Endodermal cell (in vitro differentiated cells): ENCODE measurements around the gene TRPM3. TPM values are rescaled to one million over a fixed set of nuclear protein-coding genes. Genes with fewer than 3 reads are reported as not detected.

Experiments used
- DNase-seq: peaks from one replicate; pipeline ENCODE4 v3.0.0-alpha.2; 2017
- H3K27ac ChIP-seq: 2 replicates; pipeline ENCODE4 v1.5.1; 2013; ENCODE audit warnings: mild to moderate bottlenecking, low read depth, low read length, moderate library complexity
- H3K27me3 ChIP-seq: 2 replicates; pipeline ENCODE4 v1.6.1; 2013; ENCODE audit warnings: mild to moderate bottlenecking, low read length, moderate library complexity; ENCODE audit not compliant: insufficient read depth, control insufficient read depth, poor library complexity, severe bottlenecking
- H3K36me3 ChIP-seq: 2 replicates; pipeline ENCODE4 v1.7.0; 2013; ENCODE audit warnings: mild to moderate bottlenecking, low read length, moderate library complexity; ENCODE audit not compliant: control insufficient read depth, insufficient read depth
- H3K4me1 ChIP-seq: one replicate; pipeline ENCODE4 v1.7.0; 2013; ENCODE audit warnings: low read length; ENCODE audit not compliant: control insufficient read depth, insufficient read depth
- H3K4me3 ChIP-seq: 2 replicates; pipeline ENCODE4 v1.5.1; 2013; ENCODE audit warnings: mild to moderate bottlenecking, low read length, moderate library complexity
- H3K9ac ChIP-seq: 2 replicates; pipeline ENCODE4 v1.6.1; 2013; ENCODE audit warnings: mild to moderate bottlenecking, low read length, moderate library complexity; ENCODE audit not compliant: poor library complexity, severe bottlenecking; ENCODE audit errors: extremely low read depth
- H3K9me3 ChIP-seq: 2 replicates; pipeline ENCODE4 v1.6.1; 2013; ENCODE audit warnings: mild to moderate bottlenecking, low read length, moderate library complexity; ENCODE audit not compliant: control insufficient read depth
- H3K27ac Mint-ChIP-seq: 2 replicates; pipeline ENCODE4 v1.8.0; 2020; ENCODE audit warnings: mixed read lengths
- H3K27me3 Mint-ChIP-seq: 2 replicates; pipeline ENCODE4 v1.8.0; 2021; ENCODE audit warnings: mild to moderate bottlenecking, mixed read lengths; ENCODE audit not compliant: insufficient read depth
- H3K36me3 Mint-ChIP-seq: 2 replicates; pipeline ENCODE4 v1.8.0; 2020; ENCODE audit warnings: low read depth, mixed read lengths
- H3K4me1 Mint-ChIP-seq: 2 replicates; pipeline ENCODE4 v1.8.0; 2020; ENCODE audit warnings: mixed read lengths
- H3K4me3 Mint-ChIP-seq: 2 replicates; pipeline ENCODE4 v1.8.0; 2020; ENCODE audit warnings: mild to moderate bottlenecking, moderate library complexity, mixed read lengths
- H3K9me3 Mint-ChIP-seq: 2 replicates; pipeline ENCODE4 v1.8.0; 2020; ENCODE audit warnings: mild to moderate bottlenecking, mixed read lengths
- CTCF ChIP-seq: fragments of 200-600 bp; sonication (generic); conservative IDR thresholded peaks from 2 replicates; pipeline ENCODE4 v1.5.0; 2021; ENCODE audit warnings: antibody characterized with exemption, mild to moderate bottlenecking
- WGBS, 2 experiments: methylation state at CpG; one replicate each; pipeline versions ENCODE4 v1.1.5 to v1.1.7; 2013; ENCODE audit warnings: missing lambda C conversion rate in 2 of 2, mixed read lengths in 1 of 2; ENCODE audit not compliant: insufficient coverage in 1 of 2, insufficient read length in 1 of 2; 5-methylcytosine and 5-hydroxymethylcytosine counted together
- total RNA-seq, 2 donors: library from RNA; stranded (reverse); fragmentation: NEBNext Ultra II Directional in 1 of 2; extraction: Animal tissue kit (Norgen Biotek cat#: 25700) in 1 of 2; gene quantifications; 2 replicates in 1 of 2; 3 replicates in 1 of 2; pipeline ENCODE4 v1.2.1, GENCODE V29; 2021

The TRPM3 gene
- total RNA-seq, 2 donors from 2014 or later = 1.8 to 2.5 TPM

GRCh38 chr9:70901746-70902145 lies 219.7 kb downstream of the TRPM3 start:
- Histone ChIP-seq H3K9ac (no peak overlapping the region), H3K27ac (no peak overlapping the region), H3K9me3 (no peaks in the 10 kb centered on the region), H3K4me1 (no peaks in the 10 kb centered on the region), H3K36me3 (no peaks in the 10 kb centered on the region), H3K27me3 (no peaks in the 10 kb centered on the region), H3K4me3 (no peak overlapping the region)
- no peaks in the 10 kb centered on the region for H3K4me1 Mint-ChIP-seq
- H3K27ac Mint-ChIP-seq = no peak overlapping the region
- H3K27me3 Mint-ChIP-seq = no peaks in the 10 kb centered on the region
- H3K9me3 Mint-ChIP-seq = no peaks in the 10 kb centered on the region
- WGBS, 2 experiments = 100% methylated on average over 1 of the region's 1 CpG; no CpG with 5 or more reads in 1 of the 2 experiments
- H3K4me3 Mint-ChIP-seq = no peak overlapping the region
- no peak for TF ChIP-seq CTCF
- no peak for DNase-seq
- no peaks in the 10 kb centered on the region for H3K36me3 Mint-ChIP-seq

GRCh38 chr9:70901013-70901412 lies 220.4 kb downstream of the TRPM3 start:
- Mint-ChIP-seq H3K27ac (no peak overlapping the region), H3K27me3 (no peaks in the 10 kb centered on the region), H3K36me3 (no peaks in the 10 kb centered on the region), H3K4me3 (no peak overlapping the region), H3K4me1 (no peaks in the 10 kb centered on the region), H3K9me3 (no peaks in the 10 kb centered on the region)
- no peaks in the 10 kb centered on the region for H3K4me1 ChIP-seq
- DNase-seq = no peak
- no peak for TF ChIP-seq CTCF
- no peak overlapping the region for H3K27ac ChIP-seq
- no peaks in the 10 kb centered on the region for H3K36me3 ChIP-seq
- H3K4me3 ChIP-seq = no peak overlapping the region
- H3K27me3 ChIP-seq = no peaks in the 10 kb centered on the region
- no peak overlapping the region for H3K9ac ChIP-seq
- no peaks in the 10 kb centered on the region for H3K9me3 ChIP-seq

- TF ChIP-seq CTCF = no peak
- Histone ChIP-seq H3K27me3 (no peaks in the 10 kb centered on the region), H3K9me3 (no peaks in the 10 kb centered on the region), H3K4me3 (no peak overlapping the region), H3K27ac (no peak overlapping the region), H3K36me3 (no peaks in the 10 kb centered on the region), H3K9ac (no peak overlapping the region), H3K4me1 (no peaks in the 10 kb centered on the region)
- no peaks in the 10 kb centered on the region for H3K9me3 Mint-ChIP-seq
- no peaks in the 10 kb centered on the region for H3K27me3 Mint-ChIP-seq
- H3K36me3 Mint-ChIP-seq = no peaks in the 10 kb centered on the region
- no peak overlapping the region for H3K27ac Mint-ChIP-seq
- 100% methylated on average over 4 of the region's 4 CpGs; no CpG with 5 or more reads in 1 of the 2 experiments for WGBS, 2 experiments
- no peak overlapping the region for H3K4me3 Mint-ChIP-seq
- no peak for DNase-seq
- H3K4me1 Mint-ChIP-seq = peaks cover 2% of the 10 kb centered on the region
These were observed 227.8 kb downstream of the TRPM3 start for GRCh38 chr9:70893580-70894122.
